GM21825 (cell line): ENCODE data around the gene ARPP21.
"Not testable (repeated sequence)": the region's sequence is repeated elsewhere in the genome, so short reads cannot be mapped to it uniquely, and the experiment has no call there.

Experiments used
- ATAC-seq: cut with Tn5 transposase; IDR thresholded peaks from one replicate; pipeline ENCODE4 v1.9.1; 2021; ENCODE audit warnings: mild to moderate bottlenecking, moderate library complexity; ENCODE audit not compliant: unreplicated experiment

ARPP21 gene

DNA sequence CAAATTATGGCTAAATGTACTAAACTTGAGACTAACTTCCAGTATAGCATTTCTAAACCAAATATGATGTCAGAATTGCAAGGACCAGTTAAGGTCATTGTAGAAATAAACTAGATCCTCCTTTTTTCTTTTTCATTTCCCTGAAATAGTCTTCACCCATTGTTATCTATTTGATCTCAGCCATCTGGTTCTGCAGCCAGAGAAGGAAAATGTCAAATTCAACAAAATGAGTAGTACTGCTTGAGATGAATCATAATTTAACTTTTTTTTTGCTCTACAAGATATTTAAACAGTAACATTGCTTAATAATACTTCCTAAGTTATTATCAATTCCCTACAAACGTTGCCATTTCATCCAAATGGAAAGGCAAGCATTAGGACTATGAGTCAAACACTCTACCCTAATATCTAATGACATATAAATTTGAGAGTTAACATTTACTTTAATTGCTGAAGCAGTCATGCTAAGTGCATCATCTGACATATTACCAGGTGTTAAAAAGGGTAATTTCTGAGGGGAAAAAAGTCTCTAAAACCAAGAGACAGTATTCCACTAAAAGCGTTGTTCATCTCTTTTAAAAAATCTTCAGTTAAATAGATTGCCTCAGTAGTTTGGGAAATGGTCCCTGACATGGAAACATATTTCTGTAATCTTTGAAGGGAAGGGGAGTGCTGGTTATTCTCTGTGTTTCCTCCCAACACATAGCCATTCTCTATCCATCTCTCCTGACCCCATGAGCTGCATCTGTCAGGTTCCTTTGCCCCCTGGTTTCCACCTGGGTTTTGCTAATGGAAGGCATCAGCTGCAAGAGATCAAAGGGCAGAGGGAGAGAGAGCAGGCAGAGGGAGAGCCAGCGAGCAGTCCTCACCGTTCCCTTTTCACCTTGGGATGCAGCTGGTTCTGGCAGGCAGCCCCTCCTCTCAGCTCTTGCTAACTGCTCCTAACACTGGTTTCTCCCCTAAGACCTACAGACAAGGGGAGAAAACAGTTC, 138.5 kb downstream of the ARPP21 start:
- ATAC-seq: no peak

DNA sequence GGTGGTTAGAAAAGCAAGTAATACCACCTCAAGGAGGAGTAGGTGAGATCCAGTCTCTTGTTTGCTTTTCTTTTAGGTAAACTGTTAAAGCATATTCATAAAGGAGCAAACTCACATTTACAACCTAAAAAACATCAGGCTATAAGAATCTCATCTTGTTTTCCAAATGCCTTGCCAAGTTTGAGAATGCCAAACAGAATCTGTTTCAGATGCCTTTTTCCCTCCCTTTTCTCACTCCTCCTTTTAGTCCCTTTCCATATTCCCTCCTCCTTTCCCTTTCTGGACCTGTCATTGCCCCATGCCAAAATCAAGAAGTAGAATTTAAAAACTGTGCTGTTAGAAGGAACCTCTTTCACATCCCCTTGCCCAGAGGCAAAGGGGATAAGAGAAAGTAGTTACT, 140.3 kb downstream of the ARPP21 start:
- ATAC-seq: no peak

DNA sequence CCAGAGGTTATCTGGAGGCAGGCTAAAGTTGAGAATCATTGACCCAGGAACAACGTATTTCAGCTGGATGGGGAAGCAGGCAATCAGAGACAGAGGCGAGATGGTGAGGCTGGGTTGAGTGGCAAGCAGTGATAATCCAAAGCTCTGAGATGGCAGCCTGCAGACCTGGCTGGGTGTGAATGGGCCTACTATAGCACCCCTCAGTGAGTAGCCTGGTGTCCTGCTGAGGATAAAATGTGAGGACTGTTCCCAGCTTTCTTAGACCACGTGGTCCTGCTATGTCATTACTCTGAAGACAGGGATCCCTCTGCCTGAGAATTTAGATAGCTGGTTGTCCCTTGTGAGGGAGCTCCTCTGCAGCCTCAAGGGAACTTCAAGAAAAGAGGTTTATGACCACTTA, 141.5 kb downstream of the ARPP21 start:
- ATAC-seq: no peak

DNA sequence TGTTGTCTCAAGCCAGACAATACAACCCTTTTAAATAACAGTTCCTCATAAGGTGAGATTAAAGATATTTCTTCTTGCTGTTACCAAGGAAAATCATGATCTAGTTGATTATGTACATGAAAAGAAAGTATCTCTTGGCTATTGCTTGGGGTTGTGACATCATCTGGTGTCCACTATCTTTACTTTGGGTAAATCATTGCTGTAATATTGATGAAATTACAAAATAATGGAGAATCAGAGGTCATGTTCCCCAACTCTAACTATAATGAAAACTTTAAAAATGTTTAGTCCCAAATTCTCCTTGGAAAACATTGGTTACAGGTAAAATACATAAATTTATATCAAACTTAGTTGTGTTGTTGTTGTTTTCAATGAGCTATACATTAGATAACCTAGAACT, 142.2 kb downstream of the ARPP21 start:
- no peak for ATAC-seq

DNA sequence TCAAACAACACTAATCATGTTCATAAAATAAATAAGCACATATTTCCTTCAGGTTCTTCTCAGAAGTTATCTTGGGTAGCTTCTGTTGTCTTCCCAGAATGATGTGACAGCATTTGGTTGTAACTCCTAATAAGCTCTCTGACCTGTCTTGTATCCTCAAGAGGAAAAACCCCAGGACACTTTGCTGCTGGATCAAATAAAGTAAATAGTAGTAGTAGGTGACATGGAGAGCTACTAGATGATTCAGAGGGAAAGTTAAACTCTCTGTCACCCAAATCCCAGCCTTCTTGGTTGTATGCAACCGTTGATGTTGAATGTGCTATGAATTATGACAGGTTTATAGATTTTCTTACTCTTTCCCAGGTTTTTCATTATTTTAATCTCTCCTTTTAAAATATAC, 143.0 kb downstream of the ARPP21 start:
- no peak for ATAC-seq

DNA sequence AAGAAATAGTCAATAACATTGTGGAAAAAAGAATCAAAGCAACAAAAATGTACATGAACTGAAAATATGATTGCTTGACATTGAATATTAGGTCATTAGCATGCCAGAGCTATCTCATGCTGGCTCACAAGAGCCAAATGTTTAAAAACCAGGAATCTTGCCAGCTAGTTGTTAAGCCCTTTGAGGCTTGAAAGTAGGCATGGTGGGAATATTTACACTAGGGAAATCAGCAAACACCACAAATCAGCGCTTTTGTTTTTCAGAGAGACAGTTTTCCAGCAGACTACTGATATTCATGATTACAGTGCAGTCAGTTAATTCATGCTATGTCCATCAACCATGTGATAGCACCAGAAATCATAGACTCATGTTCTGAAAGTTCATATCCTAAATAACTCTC, 144.8 kb downstream of the ARPP21 start:
- ATAC-seq: no peak

DNA sequence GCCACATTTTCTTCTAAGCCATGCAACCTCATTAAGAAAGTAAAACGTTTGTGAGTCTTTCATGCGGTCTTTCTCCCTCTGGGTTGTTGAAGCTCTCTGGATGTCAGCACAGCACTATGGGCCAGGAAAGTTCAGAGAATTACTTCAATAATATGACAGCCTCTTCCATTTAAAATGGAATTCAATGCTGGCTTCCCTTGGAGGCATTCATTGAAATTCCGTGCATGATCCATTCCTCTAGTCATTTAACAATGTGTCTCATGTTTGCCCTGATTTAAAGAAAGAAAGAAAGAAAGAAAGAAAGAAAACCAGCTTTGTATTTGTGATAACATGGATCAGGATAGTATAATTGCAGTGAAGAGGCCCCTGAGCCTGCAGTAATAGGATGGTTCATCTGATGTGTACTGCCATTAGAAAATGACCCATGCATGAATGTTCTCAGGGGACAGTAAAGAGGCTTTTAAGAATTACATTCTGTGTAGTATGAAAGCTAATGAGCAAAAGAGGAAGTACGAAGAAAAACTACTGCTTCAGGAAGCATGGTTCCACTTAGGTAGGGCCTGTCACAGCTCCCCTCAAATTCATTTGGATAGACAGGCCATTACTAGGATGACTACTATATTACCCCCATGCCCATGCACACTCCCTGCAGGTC, 146.0 kb downstream of the ARPP21 start:
- ATAC-seq: no peak

DNA sequence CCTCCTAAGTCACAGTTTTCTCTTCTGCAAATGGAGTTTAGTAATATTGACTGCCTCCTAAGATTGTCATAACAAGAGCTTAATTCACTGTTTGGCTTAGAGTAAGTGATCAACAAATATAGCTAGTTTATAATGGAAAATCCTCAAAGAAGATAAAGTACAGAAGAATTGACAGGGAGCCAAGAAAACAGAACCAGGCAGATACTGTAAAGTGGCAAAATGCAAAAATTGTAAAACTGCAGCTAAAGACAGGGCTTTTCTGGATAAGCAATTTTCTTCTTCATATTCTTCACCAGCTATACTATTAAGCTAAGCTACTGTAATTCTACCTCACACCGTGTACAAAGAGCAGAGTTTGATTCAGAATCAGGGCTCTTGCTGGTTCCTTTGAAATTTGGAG, 148.6 kb downstream of the ARPP21 start:
- ATAC-seq: no peak

DNA sequence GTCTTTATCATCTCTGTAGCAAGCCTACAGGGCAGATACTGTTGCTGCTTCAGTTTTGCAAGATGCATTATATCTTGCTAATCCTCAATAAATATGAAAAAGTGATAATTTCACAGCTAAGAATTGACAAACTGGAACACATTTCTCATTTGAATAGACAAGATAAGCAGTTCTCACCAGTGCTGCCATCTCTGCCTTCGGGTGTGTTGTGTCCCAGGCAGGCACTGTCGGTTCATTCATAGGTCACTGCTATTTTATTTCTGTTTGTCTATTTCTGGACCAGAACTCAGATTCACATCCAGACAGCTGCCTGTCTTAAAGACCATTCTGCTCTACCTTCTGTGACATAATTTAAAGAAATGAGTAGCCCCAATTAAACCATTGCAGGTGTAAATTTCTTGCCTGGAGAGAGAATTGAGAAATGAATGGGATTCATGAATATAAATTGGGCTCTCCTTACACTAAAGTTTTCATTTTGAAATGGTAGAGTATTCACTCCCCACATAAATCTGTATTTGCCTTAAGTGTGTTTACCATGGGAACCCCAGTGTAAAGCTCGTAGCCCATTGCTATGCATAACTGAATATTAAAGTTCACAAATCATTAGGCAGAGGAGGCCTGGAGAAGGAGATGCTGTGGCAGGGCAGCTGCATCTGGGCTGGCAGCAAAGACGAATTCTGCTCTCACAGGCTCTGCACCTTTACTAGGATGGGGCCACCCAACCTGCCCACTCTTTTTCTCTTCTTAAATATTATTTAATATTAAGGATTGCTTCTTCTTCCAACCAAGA, 149.9 kb downstream of the ARPP21 start:
- no peak for ATAC-seq

DNA sequence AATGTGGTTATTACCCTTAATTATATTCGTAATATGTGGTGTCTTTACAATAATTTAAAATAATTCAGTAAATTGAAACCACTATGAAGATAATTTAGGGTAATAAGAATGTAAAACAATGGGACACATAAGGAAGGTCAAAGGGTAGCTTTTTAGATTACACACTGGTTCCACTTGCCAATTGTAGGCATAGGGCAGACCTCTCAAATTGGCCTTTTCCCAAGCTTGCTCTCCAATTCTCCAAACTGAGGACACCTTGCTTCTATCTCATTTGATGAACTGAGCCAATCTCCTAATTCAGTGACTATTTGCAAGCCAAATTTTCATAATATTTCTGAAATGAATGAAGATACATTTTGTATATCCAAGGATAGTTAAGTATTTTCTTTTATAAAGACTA, 151.4 kb downstream of the ARPP21 start:
- ATAC-seq: no peak

DNA sequence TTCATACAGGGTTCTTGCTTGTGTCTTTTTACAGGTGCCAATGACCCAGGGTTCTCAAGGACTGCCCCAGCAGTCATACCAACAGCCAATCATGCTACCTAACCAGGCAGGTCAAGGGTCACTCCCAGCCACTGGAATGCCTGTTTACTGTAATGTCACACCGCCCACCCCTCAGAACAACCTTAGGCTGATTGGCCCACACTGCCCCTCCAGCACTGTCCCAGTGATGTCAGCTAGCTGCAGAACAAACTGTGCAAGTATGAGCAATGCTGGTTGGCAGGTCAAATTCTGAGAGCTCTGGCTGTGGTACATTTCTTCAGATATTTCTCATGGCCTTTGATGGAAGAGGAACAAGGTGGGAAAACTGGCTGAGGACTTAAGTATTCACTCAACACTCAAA, 154.3 kb downstream of the ARPP21 start:
- ATAC-seq: no peak

DNA sequence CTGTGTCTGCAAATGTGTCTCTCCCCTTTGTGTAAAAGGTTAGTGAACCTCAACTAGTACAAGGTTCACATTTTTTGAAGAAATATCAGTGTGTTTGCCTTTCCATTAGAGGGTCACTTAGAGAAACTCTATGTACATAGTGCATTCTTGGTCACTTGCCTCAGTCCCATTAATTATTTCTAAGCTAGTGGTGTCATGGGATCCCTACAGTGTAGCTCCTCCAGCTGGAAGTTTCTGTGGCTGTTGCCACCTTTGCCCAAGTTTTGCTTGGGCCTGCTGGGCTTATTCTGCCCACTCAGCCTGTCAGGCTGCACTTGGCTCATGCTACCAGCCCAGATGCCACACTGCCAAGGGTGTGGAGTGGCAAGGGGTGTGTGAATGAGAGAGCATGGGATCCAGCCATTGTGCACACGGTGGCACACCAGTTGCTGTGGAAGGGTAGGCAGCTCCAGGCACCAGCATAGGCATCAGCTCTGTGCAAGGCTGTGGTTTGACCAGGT, 161.7 kb downstream of the ARPP21 start:
- no peak for ATAC-seq

DNA sequence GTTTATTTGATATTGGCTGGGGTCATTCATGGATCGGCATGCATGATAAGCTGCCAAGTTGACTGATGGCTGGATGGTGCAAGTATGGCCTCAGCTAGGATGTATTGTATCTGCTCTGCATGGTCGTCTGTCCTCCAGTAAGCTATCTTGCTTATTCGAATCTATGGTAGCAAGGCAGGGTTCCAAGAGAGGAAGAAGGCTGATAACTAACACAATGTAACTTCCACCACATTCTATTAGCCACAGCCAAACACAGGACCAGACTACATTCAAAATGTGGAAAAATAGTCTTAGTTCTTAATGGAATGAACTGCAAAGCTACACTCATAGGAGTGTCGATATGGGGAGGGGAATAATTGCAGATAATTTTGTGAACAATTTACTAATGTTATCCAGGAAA, 175.2 kb downstream of the ARPP21 start:
- ATAC-seq: no peak

DNA sequence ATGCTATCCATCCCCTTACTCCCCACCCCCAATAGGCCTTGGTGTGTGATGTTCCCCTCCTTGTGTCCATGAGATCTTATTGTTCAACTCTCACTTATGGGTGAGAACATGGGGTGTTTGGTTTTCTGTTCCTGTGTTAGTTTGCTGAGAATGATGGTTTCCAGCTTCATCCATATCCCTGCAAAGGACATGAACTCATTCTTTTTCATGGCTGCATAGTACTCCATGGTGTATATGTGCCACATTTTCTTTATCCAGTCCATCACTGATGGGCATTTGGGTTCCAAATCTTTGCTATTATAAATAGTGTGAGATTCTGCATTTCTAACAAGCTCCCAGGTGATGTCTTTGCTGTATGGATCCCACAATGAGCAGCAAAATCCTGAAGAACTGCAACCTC, 176.5 kb downstream of the ARPP21 start:
- ATAC-seq: not testable (repeated sequence)

DNA sequence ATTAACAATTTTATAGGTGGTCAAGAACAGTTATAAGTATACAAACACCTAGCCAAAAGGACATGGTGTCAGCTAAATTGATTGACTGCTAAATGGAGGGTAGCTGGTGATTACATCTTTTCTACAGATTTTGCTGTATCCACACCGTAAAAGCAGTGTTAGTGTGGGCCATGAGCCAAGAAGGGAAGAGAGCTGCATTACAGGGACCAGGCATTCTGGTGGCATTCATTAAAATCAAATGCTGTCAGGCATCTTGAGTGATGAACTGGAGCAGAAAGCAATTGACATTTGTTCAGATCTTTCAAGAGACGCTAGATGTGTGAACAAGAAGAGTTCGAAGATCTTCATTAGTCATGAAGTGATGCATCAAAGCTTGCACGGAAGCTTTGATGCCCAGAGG, 177.9 kb downstream of the ARPP21 start:
- ATAC-seq: no peak

DNA sequence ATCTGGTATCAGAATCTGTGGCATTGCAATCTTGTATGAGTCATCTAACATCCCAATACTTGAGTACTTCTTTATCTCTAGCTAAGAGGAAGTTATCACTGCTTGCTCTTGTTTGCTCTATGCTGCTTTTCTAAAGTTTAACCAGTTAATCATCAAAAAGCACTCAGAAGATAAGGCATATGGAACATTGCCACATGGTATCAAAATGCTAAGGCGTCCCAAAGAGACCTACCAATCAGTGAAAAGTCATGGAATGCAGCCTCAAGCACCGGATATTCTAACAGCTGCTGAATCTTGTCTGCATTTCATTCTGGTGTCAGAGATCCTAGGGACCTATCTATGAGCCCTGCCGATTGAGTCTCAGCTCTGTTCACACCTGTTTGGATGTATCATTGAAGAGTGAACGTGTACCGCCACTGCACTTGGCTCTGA, 192.8 kb downstream of the ARPP21 start:
- ATAC-seq: no peak
